Progenitor cell of endocrine pancreas (in vitro differentiated cells): ENCODE measurements around the gene HTD2. TPM values are rescaled to one million over a fixed set of nuclear protein-coding genes. Genes with fewer than 3 reads are reported as not detected.

ENCODE experiments used
- DNase-seq: peaks from one replicate; pipeline ENCODE4 v3.0.0; 2021; ENCODE audit warnings: low spot score; ENCODE audit not compliant: unreplicated experiment
- H3K27ac Mint-ChIP-seq: 2 replicates; pipeline ENCODE4 v1.8.0; 2021; ENCODE audit warnings: mild to moderate bottlenecking, moderate library complexity, mixed read lengths
- H3K27me3 Mint-ChIP-seq: 2 replicates; pipeline ENCODE4 v1.8.0; 2021; ENCODE audit warnings: mixed read lengths
- H3K36me3 Mint-ChIP-seq: 2 replicates; pipeline ENCODE4 v1.8.0; 2022; ENCODE audit warnings: mixed read lengths; ENCODE audit not compliant: insufficient read depth
- H3K4me1 Mint-ChIP-seq: 2 replicates; pipeline ENCODE4 v1.8.0; 2021; ENCODE audit warnings: low read depth, mixed read lengths
- H3K4me3 Mint-ChIP-seq: 2 replicates; pipeline ENCODE4 v1.8.0; 2021; ENCODE audit warnings: low read depth, mild to moderate bottlenecking, moderate library complexity, mixed read lengths
- H3K9me3 Mint-ChIP-seq: 2 replicates; pipeline ENCODE4 v1.8.0; 2021; ENCODE audit warnings: low read depth, mixed read lengths
- CTCF ChIP-seq: fragments of 200-600 bp; sonication (generic); IDR thresholded peaks from one replicate; pipeline ENCODE4 v1.5.0; 2021; ENCODE audit warnings: antibody characterized with exemption, mild to moderate bottlenecking; ENCODE audit not compliant: unreplicated experiment
- total RNA-seq: library from RNA; stranded (reverse); gene quantifications from 2 replicates; pipeline ENCODE4 v1.2.1, GENCODE V29; 2021

HTD2 gene
- total RNA-seq, 1 donor from 2014 or later, result 10.7 TPM

- peaks cover 4% of the 10 kb centered on the region for H3K36me3 Mint-ChIP-seq
- H3K4me3 Mint-ChIP-seq, result no peak overlapping the region
- no peaks in the 10 kb centered on the region for H3K9me3 Mint-ChIP-seq
- no peak overlapping the region for H3K27ac Mint-ChIP-seq
- no peak for TF ChIP-seq CTCF
- no peak for DNase-seq
- no peaks in the 10 kb centered on the region for H3K27me3 Mint-ChIP-seq
- peaks cover 4% of the 10 kb centered on the region for H3K4me1 Mint-ChIP-seq
Measured at GRCh38 chr3:58345457-58345856, 39.1 kb downstream of the HTD2 start.

- H3K36me3 Mint-ChIP-seq, result no peaks in the 10 kb centered on the region
- H3K9me3 Mint-ChIP-seq, result no peaks in the 10 kb centered on the region
- TF ChIP-seq CTCF, result no peak
- H3K27me3 Mint-ChIP-seq, result no peaks in the 10 kb centered on the region
- no peak overlapping the region for H3K27ac Mint-ChIP-seq
- peaks cover 9% of the 10 kb centered on the region for H3K4me1 Mint-ChIP-seq
- DNase-seq, result no peak
- H3K4me3 Mint-ChIP-seq, result no peak overlapping the region
Measured at GRCh38 chr3:58346368-58346767, 40.0 kb downstream of the HTD2 start.

- H3K9me3 Mint-ChIP-seq, result no peaks in the 10 kb centered on the region
- H3K36me3 Mint-ChIP-seq, result no peaks in the 10 kb centered on the region
- H3K27ac Mint-ChIP-seq, result no peak overlapping the region
- H3K4me1 Mint-ChIP-seq, result peaks cover 9% of the 10 kb centered on the region
- H3K27me3 Mint-ChIP-seq, result no peaks in the 10 kb centered on the region
- no peak for TF ChIP-seq CTCF
- DNase-seq, result no peak
- H3K4me3 Mint-ChIP-seq, result no peak overlapping the region
Measured at GRCh38 chr3:58347984-58348383, 41.7 kb downstream of the HTD2 start.

- Mint-ChIP-seq H3K4me1 (peaks cover 9% of the 10 kb centered on the region), H3K4me3 (no peak overlapping the region), H3K36me3 (no peaks in the 10 kb centered on the region), H3K27ac (no peak overlapping the region), H3K9me3 (no peaks in the 10 kb centered on the region), H3K27me3 (no peaks in the 10 kb centered on the region)
- DNase-seq, result no peak
- no peak for TF ChIP-seq CTCF
Measured at GRCh38 chr3:58349792-58350626, 43.7 kb downstream of the HTD2 start.

GRCh38 chr3:58350627-58351013, 44.3 kb downstream of the HTD2 start:
- no peaks in the 10 kb centered on the region for H3K36me3 Mint-ChIP-seq
- no peak overlapping the region for H3K4me3 Mint-ChIP-seq
- no peak for DNase-seq
- no peak for TF ChIP-seq CTCF
- no peaks in the 10 kb centered on the region for H3K27me3 Mint-ChIP-seq
- no peak overlapping the region for H3K27ac Mint-ChIP-seq
- H3K4me1 Mint-ChIP-seq, result peaks cover 9% of the 10 kb centered on the region
- H3K9me3 Mint-ChIP-seq, result no peaks in the 10 kb centered on the region
